ENCODE measurements around the gene PROSER3.

GRCh38 chr19:35734273-35734672, 23.7 kb upstream of the PROSER3 start:
- TF ChIP-seq EP300 (IDR thresholded peaks at IDR 0.05; ENCODE audit: low read length) (no peak), HOXB6 (CRISPR knock-in tag; IDR thresholded peaks at IDR 0.05; ENCODE audit: borderline replicate concordance) (no peak), CTCF (IDR thresholded peaks at IDR 0.05 in 2 of 3, conservative IDR thresholded peaks at IDR 0.05 in 1 of 3; ENCODE audit: insufficient read depth in 2 of 3, low read depth in 1 of 3, low read length in 3 of 3) (no peak), PRMT5 (CRISPR knock-in tag; IDR thresholded peaks at IDR 0.05) (no peak)

All from K562 (cell line).